ENCODE results near the gene REP15. TPM values are rescaled to one million over a fixed set of nuclear protein-coding genes. Genes with fewer than 3 reads are reported as not detected.
"Not testable (repeated sequence)": the region's sequence is repeated elsewhere in the genome, so short reads cannot be mapped to it uniquely, and the experiment has no call there.

REP15 gene
- 1 to 10 TPM in 2 of 3 donors, under 1 TPM in 1; 0.64 to 3.3 (median 1.8) TPM for total RNA-seq

DNA sequence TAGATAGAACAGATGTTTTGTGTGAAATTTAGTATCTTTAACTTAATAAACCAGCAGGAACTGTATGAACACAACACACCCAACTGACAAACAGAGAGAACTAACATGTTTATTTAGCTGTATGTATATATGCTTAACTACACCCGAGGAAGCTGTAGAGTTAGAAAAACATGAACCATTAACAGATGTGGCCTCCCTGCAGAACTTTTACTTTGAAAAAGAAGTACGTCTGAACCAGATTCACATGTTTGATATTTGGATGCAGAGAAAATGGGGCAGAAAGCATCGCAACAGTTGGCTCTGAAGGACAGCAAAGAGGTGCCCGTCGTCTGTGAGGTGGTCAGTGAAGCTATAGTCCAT lies at the start of gene REP15:
Gene REP15, plus strand, starts transcription at position 155 of the 360 bp plus-strand sequence. Its CDS starts 116 bp downstream, at position 271.
- TF ChIP-seq, protein P1, sequence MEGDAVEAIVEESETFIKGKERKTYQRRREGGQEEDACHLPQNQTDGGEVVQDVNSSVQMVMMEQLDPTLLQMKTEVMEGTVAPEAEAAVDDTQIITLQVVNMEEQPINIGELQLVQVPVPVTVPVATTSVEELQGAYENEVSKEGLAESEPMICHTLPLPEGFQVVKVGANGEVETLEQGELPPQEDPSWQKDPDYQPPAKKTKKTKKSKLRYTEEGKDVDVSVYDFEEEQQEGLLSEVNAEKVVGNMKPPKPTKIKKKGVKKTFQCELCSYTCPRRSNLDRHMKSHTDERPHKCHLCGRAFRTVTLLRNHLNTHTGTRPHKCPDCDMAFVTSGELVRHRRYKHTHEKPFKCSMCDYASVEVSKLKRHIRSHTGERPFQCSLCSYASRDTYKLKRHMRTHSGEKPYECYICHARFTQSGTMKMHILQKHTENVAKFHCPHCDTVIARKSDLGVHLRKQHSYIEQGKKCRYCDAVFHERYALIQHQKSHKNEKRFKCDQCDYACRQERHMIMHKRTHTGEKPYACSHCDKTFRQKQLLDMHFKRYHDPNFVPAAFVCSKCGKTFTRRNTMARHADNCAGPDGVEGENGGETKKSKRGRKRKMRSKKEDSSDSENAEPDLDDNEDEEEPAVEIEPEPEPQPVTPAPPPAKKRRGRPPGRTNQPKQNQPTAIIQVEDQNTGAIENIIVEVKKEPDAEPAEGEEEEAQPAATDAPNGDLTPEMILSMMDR (IDR thresholded peaks at IDR 0.05), result no peak
- no peak for TF ChIP-seq POLR2AphosphoS5 (IDR thresholded peaks at IDR 0.05)
- Histone ChIP-seq H3K27ac (no peak within 1 kb of the TSS), H3K4me1 (no peaks in the 10 kb centered on the region), H3K9me3 (no peaks in the 10 kb centered on the region), H3K36me3 (peaks cover 3% of the 10 kb centered on the region), H3K4me3 (no peak within 1 kb of the TSS), H3K27me3 (no peaks in the 10 kb centered on the region)
- intact Hi-C loops (cut with DNase I; ENCODE audit: low total_unique reads), result no loop called here
- DNase-seq (ENCODE audit: low spot score in 2 of 2), result no peak

DNA sequence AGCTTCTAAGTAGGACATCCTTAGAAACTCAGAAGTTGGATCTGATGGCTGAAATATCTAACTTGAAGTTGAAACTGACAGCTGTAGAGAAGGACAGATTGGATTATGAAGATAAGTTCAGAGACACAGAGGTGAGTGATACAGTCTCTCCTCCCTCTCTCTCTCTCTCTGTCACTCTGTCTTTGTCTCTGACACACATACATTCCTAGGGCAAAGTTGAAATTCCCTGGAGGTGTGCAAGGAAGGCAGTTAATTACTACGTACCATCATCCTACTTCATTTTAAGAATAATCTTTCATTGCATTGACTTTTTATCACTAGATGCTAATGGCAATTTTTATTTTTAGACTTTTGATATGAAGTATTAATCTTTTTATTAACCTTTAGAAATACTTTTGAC lies 46.2 kb upstream of the REP15 start:
- intact Hi-C loops (cut with DNase I; ENCODE audit: low total_unique reads), result no loop called here

DNA sequence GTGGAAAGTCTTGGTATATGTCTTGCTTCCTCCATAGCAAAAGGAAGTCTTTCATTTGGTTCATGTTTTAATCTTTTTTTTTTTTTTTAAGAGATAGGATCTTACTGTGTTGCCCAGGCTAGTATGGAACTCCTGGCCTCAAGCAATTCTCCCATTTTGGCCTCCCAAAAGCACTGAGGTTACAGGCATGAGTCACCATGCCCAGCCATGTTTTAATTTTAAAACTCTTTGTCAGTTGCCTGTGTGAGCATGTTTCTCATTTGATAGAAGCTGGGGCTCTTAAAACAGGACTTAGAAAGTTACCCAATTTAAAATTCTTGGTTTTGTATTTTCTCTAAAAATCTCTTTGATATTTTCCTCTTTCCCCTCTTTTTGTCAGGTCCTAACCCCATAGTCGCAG lies 45.0 kb upstream of the REP15 start:
- Histone ChIP-seq H3K27me3 (no peaks in the 10 kb centered on the region), H3K9me3 (no peaks in the 10 kb centered on the region), H3K4me3 (no peak overlapping the region), H3K27ac (no peak overlapping the region), H3K4me1 (no peaks in the 10 kb centered on the region), H3K36me3 (no peaks in the 10 kb centered on the region)
- DNase-seq (ENCODE audit: low spot score in 2 of 2), result no peak
- TF ChIP-seq POLR2AphosphoS5 (IDR thresholded peaks at IDR 0.05) (no peak), POLR2A (IDR thresholded peaks at IDR 0.05) (no peak)
- TF ChIP-seq, protein P1 (IDR thresholded peaks at IDR 0.05), result no peak
- intact Hi-C loops (cut with DNase I; ENCODE audit: low total_unique reads), result no loop called here

More for the DNA sequence above, 46.2 kb upstream of the REP15 start:
- Histone ChIP-seq H3K27ac (no peak overlapping the region), H3K36me3 (no peaks in the 10 kb centered on the region), H3K4me1 (no peaks in the 10 kb centered on the region), H3K27me3 (no peaks in the 10 kb centered on the region), H3K9me3 (no peaks in the 10 kb centered on the region), H3K4me3 (no peak overlapping the region)
- no peak for TF ChIP-seq POLR2AphosphoS5 (IDR thresholded peaks at IDR 0.05)
- TF ChIP-seq POLR2A (IDR thresholded peaks at IDR 0.05), result no peak
- no peak for DNase-seq (ENCODE audit: low spot score in 2 of 2)

- no peak overlapping the region for H3K4me3 ChIP-seq
- intact Hi-C loops (cut with DNase I; ENCODE audit: low total_unique reads), result no loop called here
- no peak overlapping the region for H3K27ac ChIP-seq
- H3K4me1 ChIP-seq, result no peaks in the 10 kb centered on the region
- no peaks in the 10 kb centered on the region for H3K27me3 ChIP-seq
- H3K9me3 ChIP-seq, result no peaks in the 10 kb centered on the region
- TF ChIP-seq, protein P1 (IDR thresholded peaks at IDR 0.05), result peak; percentile 72 to 85 (median 84)
- TF ChIP-seq POLR2A (IDR thresholded peaks at IDR 0.05) (no peak), POLR2AphosphoS5 (IDR thresholded peaks at IDR 0.05) (no peak)
- no peaks in the 10 kb centered on the region for H3K36me3 ChIP-seq
- DNase-seq (ENCODE audit: low spot score in 2 of 2), result peak in 1 of 2 donors; percentile 36
Observed at GRCh38 chr12:27652174-27652763, 44.0 kb upstream of the REP15 start.

DNA sequence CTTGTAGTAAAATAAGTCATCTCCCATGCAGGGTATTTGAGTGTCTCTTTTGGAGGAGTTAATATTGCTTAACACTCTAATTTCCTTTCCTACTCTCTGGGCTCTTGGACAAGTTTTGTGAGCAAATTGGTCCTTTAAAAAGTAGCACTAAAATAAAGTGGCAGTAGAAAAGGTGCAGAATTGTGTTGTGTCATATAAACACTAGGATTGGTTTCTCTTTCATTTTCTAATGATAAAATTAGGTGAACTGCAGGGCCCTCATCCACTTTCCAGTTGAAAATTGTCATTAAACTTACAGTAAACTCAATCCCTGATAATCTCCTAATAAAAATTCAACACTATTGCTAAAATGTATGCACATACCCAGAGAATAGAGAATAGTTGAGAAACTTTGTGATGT lies 42.6 kb upstream of the REP15 start:
- Histone ChIP-seq H3K9me3 (no peaks in the 10 kb centered on the region), H3K27me3 (no peaks in the 10 kb centered on the region), H3K36me3 (no peaks in the 10 kb centered on the region), H3K4me1 (no peaks in the 10 kb centered on the region), H3K4me3 (no peak overlapping the region), H3K27ac (no peak overlapping the region)
- no peak for DNase-seq (ENCODE audit: low spot score in 2 of 2)
- TF ChIP-seq POLR2A (IDR thresholded peaks at IDR 0.05), result no peak
- TF ChIP-seq POLR2AphosphoS5 (IDR thresholded peaks at IDR 0.05), result no peak
- TF ChIP-seq, protein P1 (IDR thresholded peaks at IDR 0.05), result no peak
- intact Hi-C loops (cut with DNase I; ENCODE audit: low total_unique reads), result no loop called here

- H3K4me3 ChIP-seq; H3K27ac ChIP-seq; H3K4me1 ChIP-seq; intact Hi-C loops (cut with DNase I; ENCODE audit: low total_unique reads); H3K27me3 ChIP-seq; DNase-seq (ENCODE audit: low spot score in 2 of 2); H3K36me3 ChIP-seq; H3K9me3 ChIP-seq: not testable (repeated sequence)
Observed at GRCh38 chr12:27655476-27655875, 40.8 kb upstream of the REP15 start.
